ENCODE data around the gene S100A14. TPM values are rescaled to one million over a fixed set of nuclear protein-coding genes. Genes with fewer than 3 reads are reported as not detected.

S100A14 gene
- total and polyA plus RNA-seq, 9 of the 15 experiments (the other 6 are each of a cell fraction or from before 2014, with no cell fraction given) = 0.10 to 0.64 (median 0.24) TPM; not detected in 3

- TF ChIP-seq MGA (IDR thresholded peaks at IDR 0.05) = 0 out of 2 replicates have a peak, but pooled peaks have one; percentile 35
- no peak for TF ChIP-seq RUNX1 (IDR thresholded peaks at IDR 0.05; ENCODE audit: low read depth)
- TF ChIP-seq BCOR (IDR thresholded peaks at IDR 0.05) = peak; percentile 85
- peak; percentile 44 for TF ChIP-seq RBM25 (IDR thresholded peaks at IDR 0.05; ENCODE audit: low read depth, low read length, severe bottlenecking)
- no peak for TF ChIP-seq SOX6 (IDR thresholded peaks at IDR 0.05)
- peak; percentile 47 for TF ChIP-seq CEBPB (tag; IDR thresholded peaks at IDR 0.05)
- peak in 1 of 2 experiments; percentile 48; a peak in 1 of 4 replicates for TF ChIP-seq FOXK2 (conservative IDR thresholded peaks at IDR 0.05 in 1 of 2, IDR thresholded peaks at IDR 0.05 in 1 of 2; ENCODE audit: low read depth in 2 of 2)
- TF ChIP-seq, protein P1, sequence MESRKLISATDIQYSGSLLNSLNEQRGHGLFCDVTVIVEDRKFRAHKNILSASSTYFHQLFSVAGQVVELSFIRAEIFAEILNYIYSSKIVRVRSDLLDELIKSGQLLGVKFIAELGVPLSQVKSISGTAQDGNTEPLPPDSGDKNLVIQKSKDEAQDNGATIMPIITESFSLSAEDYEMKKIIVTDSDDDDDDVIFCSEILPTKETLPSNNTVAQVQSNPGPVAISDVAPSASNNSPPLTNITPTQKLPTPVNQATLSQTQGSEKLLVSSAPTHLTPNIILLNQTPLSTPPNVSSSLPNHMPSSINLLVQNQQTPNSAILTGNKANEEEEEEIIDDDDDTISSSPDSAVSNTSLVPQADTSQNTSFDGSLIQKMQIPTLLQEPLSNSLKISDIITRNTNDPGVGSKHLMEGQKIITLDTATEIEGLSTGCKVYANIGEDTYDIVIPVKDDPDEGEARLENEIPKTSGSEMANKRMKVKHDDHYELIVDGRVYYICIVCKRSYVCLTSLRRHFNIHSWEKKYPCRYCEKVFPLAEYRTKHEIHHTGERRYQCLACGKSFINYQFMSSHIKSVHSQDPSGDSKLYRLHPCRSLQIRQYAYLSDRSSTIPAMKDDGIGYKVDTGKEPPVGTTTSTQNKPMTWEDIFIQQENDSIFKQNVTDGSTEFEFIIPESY (CRISPR knock-in tag; IDR thresholded peaks at IDR 0.05) = peak; percentile 59; the same call in 1 of the 2 replicates
- peak; percentile 55; the same call in 1 of the 2 replicates for TF ChIP-seq NBN (IDR thresholded peaks at IDR 0.05; ENCODE audit: low read depth)
- peak; percentile 39 for TF ChIP-seq BRD9 (IDR thresholded peaks at IDR 0.05; ENCODE audit: low read depth, partially characterized antibody)
- TF ChIP-seq TEAD1 (CRISPR knock-in tag; IDR thresholded peaks at IDR 0.05) = peak in 1 of 2 experiments; percentile 24; a peak in 1 of 4 replicates
Observed at GRCh38 chr1:153633161-153633753, 17.1 kb upstream of the S100A14 start (continued).

Data from K562 (cell line).